Stimulated activated CD8-positive, alpha-beta memory T cell treated with anti-CD3 and anti-CD28 coated beads, Interleukin-4, amount 100 ng/mL, for 1 hour (primary cell): ENCODE data around the gene DAB1.

ENCODE experiments used
- DNase-seq, 2 donors: peaks; one replicate each; pipeline ENCODE4 v3.0.0-alpha.2; 2020; ENCODE audit warnings: low read depth in 2 of 2, low spot score in 1 of 2

The DAB1 gene

DNA sequence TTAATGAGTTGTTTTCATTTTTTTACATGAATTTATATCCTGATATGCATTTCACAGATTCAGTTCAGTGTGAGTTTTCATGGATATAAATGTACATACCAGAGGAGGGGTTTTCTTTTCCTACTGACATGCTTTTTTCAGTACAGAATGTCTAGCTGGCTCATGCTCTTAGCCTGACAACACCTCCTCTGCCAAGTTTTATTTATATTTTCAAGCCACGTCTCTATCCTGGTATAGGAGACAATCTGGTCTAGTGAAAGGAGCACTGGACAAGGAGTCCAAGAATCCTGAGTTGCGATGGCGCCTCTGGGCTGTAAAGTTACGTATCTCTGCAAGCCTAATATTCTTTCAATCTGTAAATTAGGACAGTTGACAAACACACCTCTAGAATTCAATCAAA is 4.9 kb downstream of the DAB1 start:
- DNase-seq: no peak

DNA sequence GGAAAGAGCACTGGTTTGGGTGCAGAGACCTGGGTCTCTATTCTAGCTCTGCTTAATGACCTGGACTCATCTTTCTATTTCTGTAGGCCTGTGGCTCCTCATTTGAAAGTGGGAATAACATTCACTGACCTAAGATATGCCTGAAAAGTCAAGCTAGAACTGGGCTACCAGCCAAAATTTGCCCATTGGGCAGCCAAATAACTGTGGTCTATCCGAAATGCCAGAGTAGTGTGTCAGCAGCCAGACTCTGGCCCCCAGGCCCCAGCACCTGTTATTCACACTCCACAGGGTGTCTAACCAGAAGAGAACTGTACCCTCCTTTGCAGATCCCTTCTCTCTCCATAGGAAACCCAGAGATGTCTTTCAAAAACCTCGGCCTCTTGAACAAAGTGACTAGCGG is 12.6 kb downstream of the DAB1 start:
- DNase-seq: no peak

DNA sequence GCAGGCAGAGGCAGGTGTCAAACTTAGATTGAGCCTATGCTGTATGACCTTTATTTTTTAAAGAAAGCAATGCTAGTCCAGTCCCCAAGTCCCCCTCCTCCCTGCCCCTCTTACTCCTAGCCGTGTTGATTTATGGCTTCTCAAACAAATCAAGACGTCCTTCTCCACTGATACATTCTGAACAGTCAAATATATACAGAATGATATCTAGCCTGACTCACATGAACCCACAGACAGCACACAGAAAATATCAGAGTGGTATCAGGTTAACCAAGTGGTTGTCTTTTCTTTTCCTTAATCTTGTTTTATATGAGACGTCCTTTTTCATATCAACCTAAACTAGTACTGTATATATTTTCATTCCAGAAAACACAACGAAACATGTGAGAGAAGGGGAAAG is 13.4 kb downstream of the DAB1 start:
- DNase-seq: no peak

DNA sequence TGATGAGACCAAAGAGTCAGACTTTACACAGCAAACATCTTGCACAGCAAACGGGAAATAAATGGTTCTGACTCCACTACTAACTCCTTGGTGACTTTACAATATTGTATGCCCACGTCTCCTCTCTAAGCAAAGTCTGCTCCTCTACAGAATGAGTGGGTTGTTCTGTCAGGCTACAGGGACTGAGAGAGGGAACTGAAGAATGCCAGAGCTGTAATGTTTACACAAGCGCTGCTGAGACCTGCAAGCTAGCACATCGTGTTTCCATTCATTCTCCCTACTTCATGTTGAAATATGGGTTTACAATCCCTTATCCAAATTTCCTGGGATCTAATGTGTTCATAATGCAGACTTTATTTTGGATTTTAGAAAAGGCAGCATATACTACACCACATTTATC is 15.9 kb downstream of the DAB1 start:
- no peak for DNase-seq

DNA sequence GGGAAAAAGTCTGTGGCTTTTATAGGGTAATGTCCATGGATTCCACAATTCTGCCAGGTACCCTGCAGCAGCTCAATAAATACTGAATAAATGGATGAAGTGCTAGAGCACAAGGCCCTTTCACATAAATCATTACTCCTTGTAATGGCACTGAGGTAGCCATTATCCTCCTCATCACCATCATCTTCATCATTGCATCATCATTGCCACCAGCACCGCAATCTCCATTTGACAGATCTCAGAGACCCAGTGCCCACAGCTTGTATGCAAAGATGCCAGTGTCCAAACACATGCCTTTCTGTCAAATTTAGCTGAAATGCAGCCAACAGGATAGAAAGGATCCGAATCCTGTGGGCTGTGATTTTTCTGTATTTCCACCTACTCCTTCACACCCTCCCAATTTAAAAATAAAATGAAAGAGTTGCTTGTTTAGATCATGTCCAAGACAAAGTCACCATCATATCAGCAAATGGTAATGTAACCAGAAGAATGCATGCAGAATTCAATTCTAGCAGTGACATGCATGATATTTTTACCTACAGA is 17.4 kb downstream of the DAB1 start:
- DNase-seq: no peak

DNA sequence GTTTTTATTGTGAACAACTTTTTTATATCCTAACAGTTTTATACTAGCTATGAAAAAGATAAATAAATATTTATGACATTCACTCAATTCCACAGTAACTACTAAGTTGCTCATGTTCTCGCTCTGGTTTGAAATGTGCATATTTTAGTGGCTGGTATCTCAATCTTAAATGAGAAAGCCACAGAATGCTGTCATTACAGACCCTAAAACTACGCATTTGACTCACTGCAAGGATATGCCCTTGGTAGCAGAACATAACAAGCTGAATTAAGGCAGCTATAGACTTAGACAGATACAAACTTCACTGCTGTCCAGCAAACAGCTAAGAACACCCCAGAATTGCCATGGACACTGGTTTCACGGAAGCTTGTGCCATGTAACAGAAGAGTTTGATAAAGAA is 19.0 kb downstream of the DAB1 start:
- no peak for DNase-seq

DNA sequence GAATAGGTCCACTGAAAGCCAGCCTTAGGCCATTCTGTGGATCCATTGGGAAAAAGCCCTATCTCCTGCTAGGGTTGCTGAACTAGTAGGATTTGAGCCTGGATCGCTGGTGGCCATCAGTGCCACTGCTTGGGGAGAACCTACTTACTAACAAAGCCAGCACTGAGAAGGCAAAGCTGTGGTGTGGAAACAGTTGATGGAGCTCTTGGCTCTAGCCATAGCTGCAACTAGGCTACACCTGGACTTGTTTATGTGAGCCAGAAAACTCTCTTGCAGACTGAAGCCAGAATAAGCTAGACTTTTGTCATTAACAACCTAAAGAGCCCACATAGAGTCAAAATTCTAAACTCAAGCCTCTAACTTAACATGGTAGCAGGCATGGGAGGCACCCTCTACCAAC is 20.7 kb downstream of the DAB1 start:
- no peak for DNase-seq

DNA sequence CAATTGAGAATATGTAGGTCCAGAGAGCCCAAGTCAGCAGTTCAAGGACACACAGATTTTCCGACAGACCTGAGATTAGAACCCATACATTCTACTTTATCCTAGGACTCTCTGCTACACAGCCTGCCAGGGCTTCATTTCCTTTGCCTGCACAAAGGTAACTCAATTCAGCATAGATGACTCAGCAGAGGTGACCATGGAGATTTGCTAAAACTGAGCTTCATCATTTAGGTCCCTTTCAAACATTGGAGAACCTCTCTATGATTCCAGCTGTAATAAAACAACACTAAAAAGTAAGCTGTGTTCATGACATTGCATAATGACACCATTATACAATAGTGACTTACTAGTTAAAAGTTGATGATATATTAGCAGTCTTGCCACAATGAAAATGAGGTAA is 22.2 kb downstream of the DAB1 start:
- no peak for DNase-seq

DNA sequence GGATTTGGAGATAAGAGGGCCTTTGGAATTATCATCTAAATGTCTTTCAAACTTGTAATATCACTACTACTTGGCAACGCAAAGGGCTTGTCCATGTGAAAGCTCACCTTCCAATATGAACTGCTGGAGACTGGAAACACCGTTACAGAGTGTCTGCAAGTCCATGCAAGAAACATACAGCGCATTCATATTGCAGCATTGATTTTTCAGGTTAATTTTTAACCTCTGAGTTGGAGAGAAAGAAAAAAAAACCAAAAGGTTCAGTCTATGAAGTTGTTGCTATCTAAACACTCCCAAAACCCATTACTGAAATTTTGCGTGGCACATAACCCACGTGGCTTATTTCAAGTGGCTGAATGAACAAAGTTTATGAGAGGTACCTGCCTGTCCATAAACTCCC is 23.8 kb downstream of the DAB1 start:
- DNase-seq: no peak

DNA sequence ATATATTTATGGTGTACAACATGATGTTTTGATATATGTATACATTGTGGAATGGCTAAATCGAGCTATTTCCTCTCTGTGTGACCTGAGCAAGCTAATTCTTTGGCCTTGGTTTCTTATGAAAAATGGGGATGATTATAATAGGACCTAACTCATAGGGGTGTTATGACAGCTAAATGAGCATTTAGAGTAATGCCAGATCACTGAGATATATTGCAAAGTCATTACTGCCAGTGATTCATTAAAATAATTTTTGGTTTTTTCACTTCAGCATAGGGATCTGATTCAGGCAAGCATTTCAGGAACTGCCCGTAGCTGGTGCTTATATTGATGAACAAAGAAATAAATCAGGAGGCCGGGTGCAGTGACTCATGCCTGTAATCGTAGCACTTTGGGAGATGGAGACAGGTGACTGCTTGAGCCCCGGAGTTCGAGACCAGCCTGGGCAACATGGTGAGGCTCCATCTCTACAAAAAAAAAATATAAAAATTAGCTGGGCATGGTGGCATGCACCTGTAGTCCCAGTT is 30.7 kb downstream of the DAB1 start:
- no peak for DNase-seq

DNA sequence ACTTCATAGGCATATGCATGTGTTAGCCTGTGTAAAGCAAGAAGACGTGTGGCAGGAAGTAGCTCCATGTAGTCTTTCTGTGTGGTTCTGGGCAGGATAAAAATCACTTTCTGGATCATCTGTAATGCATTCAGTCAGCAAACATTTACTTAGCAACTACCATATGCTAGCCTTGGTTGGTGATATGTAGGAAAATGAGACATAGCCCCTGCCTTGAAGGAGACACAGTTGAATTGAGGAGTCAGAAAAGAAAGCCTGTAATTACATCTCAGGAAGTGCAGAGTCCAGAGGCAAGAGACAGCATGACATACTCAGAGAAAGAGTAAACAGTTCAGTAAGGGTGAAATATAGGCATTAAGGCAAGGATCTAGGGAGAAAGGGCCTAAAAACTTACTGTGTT is 38.5 kb downstream of the DAB1 start:
- DNase-seq: no peak

DNA sequence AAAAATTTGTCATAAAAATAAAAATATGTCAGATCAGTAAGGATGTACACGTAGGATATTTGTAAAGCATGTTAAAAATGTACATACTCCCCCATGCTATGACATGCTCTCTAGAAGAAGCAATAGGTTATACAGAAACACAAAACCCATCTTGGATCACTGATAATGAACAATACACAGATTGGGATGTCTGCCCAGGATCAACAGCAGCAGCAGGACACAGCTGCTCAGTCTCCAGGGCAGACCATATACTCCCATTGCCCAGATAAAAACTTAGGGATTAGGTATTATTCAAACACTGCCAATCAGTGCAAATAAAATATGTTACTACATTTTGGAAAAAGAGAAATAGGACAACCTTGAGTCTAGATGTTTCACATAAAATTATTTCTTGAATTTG is 39.0 kb downstream of the DAB1 start:
- no peak for DNase-seq

DNA sequence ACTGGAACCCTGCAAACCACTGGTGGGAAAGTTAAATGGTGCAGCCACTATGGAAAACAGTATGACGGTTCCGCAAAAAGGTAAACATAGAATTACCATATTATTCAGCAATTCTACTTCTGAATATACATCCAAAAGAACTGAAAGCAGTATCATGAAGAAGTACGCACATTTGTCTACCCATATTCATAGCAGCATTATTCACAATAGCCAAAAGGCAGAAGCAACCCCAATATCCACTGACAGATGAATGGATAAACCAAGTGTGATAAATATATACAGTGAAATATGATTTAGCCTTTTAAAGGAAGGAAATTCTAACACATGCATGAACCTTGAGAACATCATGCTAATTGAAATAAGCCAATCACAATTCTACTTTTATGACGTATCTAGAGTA is 39.6 kb downstream of the DAB1 start:
- DNase-seq: no peak

DNA sequence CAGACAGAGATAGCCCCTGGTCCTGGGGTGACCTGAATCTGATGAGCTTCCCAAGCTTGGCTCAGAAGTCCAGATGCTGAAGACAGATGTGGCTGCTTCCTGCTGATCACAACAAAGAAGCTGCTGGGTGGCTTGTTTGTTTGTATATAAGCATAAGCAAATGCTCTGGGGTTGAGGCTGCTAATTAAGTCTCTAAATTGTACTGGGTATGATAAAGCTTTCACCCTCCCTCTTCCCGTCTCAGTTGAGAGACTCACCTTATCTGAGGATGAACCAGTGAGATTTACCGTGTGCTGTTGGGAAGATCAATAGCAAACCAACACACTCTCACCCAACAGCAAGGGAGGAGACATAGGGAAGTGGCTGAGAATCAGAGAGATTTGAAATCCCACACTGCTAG is 42.0 kb downstream of the DAB1 start:
- DNase-seq: no peak

DNA sequence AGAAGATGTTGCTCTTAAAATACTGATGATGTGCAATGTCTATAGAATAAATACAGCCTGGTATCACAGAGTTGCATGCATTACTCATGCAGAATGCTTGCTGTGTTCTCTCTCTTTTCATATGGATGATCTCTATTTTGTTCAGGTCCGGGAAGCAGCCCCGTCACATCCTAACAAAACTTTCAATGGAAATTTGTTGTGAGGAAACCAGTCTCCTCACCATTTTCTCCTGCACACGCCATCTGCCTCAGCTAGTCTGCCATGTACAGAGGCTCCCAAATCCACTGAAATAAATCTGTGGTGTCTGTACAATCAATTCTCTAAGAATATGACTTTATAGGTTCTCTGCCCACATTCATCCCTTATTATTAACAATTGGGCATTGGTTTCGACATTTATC is 42.4 kb downstream of the DAB1 start:
- DNase-seq: no peak

DNA sequence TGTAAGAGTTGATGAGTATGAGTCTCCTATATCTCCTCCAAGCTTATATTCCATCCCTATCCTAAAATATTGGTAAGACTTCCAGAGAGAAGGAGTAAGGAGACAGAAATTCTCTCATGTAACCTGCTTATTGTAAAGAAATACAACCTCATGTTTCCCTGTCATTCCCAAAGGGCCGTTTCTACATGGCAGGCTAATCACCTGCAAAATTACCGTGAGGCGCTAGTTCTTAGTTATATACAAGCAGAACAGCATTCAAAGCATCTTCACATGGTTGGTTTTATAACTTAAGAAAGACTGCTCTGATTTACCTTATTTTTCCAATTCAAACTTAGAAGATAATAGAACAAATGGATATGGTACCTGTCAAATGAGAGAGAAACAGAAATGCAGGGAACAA is 42.9 kb downstream of the DAB1 start:
- DNase-seq: no peak

DNA sequence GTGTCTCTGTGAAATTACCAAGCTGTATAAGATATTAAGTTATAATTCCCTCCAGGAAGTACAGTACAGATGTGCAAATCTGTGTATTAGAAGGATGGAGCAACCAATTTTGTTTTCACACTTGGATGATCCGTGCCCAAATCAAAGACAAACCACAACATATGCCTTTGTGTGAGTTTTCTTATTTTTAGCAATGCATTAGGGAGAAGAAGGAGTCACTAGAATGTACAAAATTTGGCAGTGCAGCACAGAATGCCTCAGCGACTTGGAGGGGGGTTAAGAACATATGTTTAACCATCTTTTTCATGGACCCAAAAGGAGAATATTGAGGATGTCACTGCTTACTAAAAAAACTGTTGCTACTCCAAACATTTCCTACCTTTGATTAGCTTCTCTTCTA is 45.3 kb downstream of the DAB1 start:
- DNase-seq: no peak

DNA sequence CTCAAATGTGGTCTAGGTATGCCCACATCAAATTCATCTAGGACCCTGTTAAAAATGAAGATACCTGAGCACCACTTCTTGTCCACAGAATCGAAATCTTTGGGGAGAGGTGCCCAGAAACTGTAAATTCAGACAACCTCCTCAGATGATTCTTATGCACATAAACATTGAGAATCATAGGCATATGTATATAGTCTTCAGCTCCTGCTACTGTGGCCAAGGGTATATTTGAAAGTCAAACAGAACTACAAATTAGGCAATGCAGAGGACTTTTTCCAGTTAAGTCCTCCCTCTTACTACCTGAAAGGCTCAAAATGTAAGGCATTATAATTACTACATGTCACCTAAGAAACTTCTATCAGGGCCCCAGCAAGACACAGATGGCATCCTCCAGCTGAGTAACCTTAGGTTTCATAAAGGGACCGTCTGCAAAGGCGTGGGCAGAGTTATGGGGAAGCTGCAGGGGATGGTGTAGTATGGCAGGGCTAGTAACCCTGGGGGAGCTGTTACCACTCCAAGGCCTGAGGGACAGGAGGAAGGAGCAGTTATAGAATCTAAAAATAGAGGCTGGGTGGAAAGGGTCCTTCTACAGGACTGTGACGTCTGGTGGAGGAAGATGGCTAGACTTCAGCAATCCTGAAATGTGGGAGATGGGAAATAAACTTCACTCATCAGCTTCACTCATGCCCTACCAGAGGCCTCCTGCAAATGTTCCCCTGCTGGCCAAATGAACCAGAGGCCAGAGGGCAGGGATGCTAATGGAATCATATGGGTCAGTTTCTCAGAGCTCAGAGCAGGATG is 46.3 kb downstream of the DAB1 start:
- DNase-seq: no peak

DNA sequence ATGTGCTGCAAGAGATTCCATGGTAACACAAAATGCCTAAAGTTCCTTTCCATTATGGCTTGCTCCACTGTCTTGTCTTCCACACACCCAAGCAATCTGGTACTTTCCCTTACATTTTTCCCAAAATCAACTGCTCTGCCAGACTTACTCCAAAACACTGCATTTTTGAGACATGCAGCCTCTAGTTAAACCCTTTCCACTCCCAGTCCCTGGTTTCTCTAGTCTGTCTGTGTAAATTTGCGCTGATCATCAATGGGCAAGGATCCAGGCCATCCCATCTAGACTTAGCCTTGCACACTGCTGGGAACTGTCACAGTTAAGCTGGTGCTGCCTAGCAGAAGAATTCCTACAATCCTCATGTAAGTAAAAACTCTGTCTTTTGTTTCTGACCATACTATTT is 47.8 kb downstream of the DAB1 start:
- DNase-seq: no peak

DNA sequence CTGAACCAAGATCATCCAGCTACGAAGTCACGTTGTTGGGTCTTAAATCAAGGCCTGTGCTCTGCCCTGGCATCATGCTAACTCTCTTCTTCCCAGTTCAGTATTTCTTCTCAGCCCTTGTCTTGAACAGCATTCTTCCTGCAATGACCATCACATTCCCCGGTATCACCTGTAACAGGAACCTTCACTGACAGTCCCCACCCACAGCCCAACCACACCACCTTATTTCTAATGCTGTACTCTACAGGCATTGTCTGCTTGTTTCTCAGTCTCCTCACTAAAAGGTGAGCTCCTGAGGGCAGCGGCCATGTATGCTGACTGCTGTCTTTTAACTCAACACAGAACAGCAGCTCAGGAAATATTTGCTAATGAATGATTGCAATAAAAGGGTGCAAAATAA is 54.0 kb downstream of the DAB1 start:
- DNase-seq: no peak

DNA sequence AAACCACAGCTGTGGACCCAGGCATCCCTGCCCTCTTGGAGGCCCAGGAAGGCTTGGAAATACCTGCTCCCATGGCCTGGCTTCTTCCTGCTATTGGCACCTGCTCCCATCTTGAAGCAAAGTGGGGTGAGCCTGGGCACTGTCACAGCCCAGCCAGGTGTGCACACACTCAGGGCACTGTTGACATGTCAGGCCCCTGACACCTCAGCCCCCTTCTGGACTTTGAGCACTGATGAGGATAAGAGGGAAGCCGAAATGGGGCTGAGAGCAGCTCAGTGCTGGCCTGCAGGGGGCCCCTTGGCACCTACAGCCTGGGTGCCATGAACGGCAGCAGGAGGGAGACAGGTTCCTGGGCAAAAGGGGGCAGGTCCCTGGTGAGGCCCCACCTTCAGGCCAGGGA is 55.9 kb downstream of the DAB1 start:
- no peak for DNase-seq

DNA sequence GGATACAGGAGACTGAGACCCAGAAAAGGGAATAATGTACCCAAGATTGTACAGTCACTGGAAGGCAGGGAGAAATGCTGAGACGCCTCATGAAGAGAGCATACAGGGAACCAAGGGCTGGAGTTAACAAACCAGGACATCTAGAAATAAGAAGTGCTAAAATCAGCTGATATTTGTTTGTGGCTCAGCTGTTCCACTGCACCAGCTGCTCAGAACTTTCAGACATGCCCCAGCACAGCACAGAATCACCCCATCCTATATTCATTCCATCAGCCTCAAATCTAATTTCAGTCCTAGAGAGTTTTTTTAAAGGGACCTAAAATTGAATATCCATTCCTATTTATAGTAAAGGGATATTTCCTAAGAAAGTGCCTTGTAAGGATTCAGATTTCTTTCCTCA is 60.2 kb downstream of the DAB1 start:
- no peak for DNase-seq

DNA sequence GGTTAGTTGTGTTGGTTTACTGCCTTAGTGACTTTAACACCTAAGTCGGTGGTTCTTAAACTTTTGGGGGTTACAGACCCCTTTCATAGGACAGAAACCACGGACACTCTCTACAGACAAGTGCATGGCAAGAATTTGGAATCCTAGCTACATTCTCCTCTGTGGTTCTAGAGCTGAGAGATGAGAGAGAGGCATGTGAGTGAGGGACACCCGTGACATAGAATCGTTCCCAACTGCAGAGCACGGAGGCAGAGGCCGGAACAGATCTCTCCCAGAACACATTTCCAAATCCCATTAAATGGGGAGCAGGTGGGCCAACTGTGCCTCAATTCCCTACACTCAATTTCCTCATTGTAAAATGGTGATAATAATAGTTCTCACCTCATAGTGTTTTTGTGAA is 60.7 kb downstream of the DAB1 start:
- DNase-seq: no peak
